Neural cell (in vitro differentiated cells): ENCODE results near the gene PRM1. TPM values are rescaled to one million over a fixed set of nuclear protein-coding genes. Genes with fewer than 3 reads are reported as not detected.

Experiments
- H2AFZ ChIP-seq: fragments of 200-600, 300-800 bp; sonication (generic), shearing (Covaris generic); 2 replicates; pipeline ENCODE4 v1.6.0; 2014; ENCODE audit warnings: low read depth, mild to moderate bottlenecking, antibody characterized with exemption, low read length, moderate library complexity
- H3F3A ChIP-seq: fragments of 200-600 bp; shearing (Covaris generic); 2 replicates; pipeline ENCODE4 v1.6.1; 2016; ENCODE audit warnings: mild to moderate bottlenecking, moderate library complexity, mixed read lengths, antibody characterized with exemption, low read length; ENCODE audit not compliant: insufficient read depth, poor library complexity, severe bottlenecking
- H3K27ac ChIP-seq: fragments of 200-600, 300-800 bp; sonication (generic), shearing (Covaris generic); 2 replicates; pipeline ENCODE4 v1.5.1; 2014; ENCODE audit warnings: mild to moderate bottlenecking, low read length, moderate library complexity
- H3K27me3 ChIP-seq: fragments of 300-800, 200-600 bp; sonication (generic), shearing (Covaris generic); 2 replicates; pipeline ENCODE4 v1.6.0; 2014; ENCODE audit warnings: mild to moderate bottlenecking, low read depth, low read length, moderate library complexity; ENCODE audit not compliant: insufficient read depth
- H3K36me3 ChIP-seq: fragments of 300-800, 200-600 bp; sonication (generic), shearing (Covaris generic); 2 replicates; pipeline ENCODE4 v1.5.1; 2014; ENCODE audit warnings: mild to moderate bottlenecking, antibody characterized with exemption, low read length, moderate library complexity; ENCODE audit not compliant: insufficient read depth
- H3K4me2 ChIP-seq: fragments of 300-800, 200-600 bp; sonication (generic), shearing (Covaris generic); 2 replicates; pipeline ENCODE4 v1.6.0; 2014; ENCODE audit warnings: mild to moderate bottlenecking, low read length
- H3K4me3 ChIP-seq: fragments of 300-800, 200-600 bp; sonication (generic), shearing (Covaris generic); 2 replicates; pipeline ENCODE4 v1.5.1; 2014; ENCODE audit warnings: mild to moderate bottlenecking, low read length, moderate library complexity
- H3K79me2 ChIP-seq: fragments of 200-600 bp; shearing (Covaris generic); replicated peaks from 2 replicates; pipeline ENCODE4 v1.6.0; 2014; ENCODE audit warnings: mild to moderate bottlenecking, low read length, moderate library complexity; ENCODE audit not compliant: insufficient read depth
- H3K9ac ChIP-seq: fragments of 300-800, 200-600 bp; sonication (generic), shearing (Covaris generic); 2 replicates; pipeline ENCODE4 v1.6.1; 2016; ENCODE audit warnings: mild to moderate bottlenecking, low read length, mixed read lengths
- H3K9me2 ChIP-seq: fragments of 200-600 bp; shearing (Covaris generic); 2 replicates; pipeline ENCODE4 v1.6.1; 2016; ENCODE audit warnings: mild to moderate bottlenecking, low read length, mixed read lengths; ENCODE audit not compliant: insufficient read depth
- H3K9me3 ChIP-seq: fragments of 200-600, 300-800 bp; sonication (generic), shearing (Covaris generic); 2 replicates; pipeline ENCODE4 v1.6.1; 2016; ENCODE audit warnings: mild to moderate bottlenecking, mixed run types, low read length, moderate library complexity, mixed read lengths
- H4K20me1 ChIP-seq: fragments of 200-600 bp; shearing (Covaris generic); 2 replicates; pipeline ENCODE4 v1.6.1; 2016; ENCODE audit warnings: mild to moderate bottlenecking, mixed run types; ENCODE audit not compliant: insufficient read depth
- CTCF ChIP-seq: fragments of 450-650 bp; IDR thresholded peaks from 2 replicates; pipeline ENCODE4 v1.5.1; 2014; ENCODE audit warnings: antibody characterized with exemption, mild to moderate bottlenecking, moderate library complexity; ENCODE audit not compliant: poor library complexity, severe bottlenecking
- EP300 ChIP-seq: fragments of 450-650 bp; conservative IDR thresholded peaks from 2 replicates; pipeline ENCODE4 v1.6.1; 2014; ENCODE audit warnings: antibody characterized with exemption, mild to moderate bottlenecking, moderate library complexity; ENCODE audit not compliant: poor library complexity, severe bottlenecking
- EZH2 ChIP-seq: fragments of 200-600, 300-800 bp; shearing (Covaris generic), sonication (generic); IDR thresholded peaks from 2 replicates; pipeline ENCODE4 v1.6.1; 2014; ENCODE audit warnings: antibody characterized with exemption, low read length, borderline replicate concordance, mild to moderate bottlenecking; ENCODE audit not compliant: insufficient read depth, poor library complexity, severe bottlenecking
- MXI1 ChIP-seq: fragments of 450-650 bp; conservative IDR thresholded peaks from 2 replicates; pipeline ENCODE4 v1.6.1; 2014; ENCODE audit warnings: antibody characterized with exemption, mild to moderate bottlenecking; ENCODE audit not compliant: poor library complexity, severe bottlenecking
- POLR2AphosphoS5 ChIP-seq: IDR thresholded peaks from 2 replicates; pipeline ENCODE4 v1.6.1; 2012
- RAD21 ChIP-seq: fragments of 450-650 bp; conservative IDR thresholded peaks from 2 replicates; pipeline ENCODE4 v1.6.1; 2014; ENCODE audit warnings: antibody characterized with exemption, mild to moderate bottlenecking, moderate library complexity
- REST ChIP-seq: IDR thresholded peaks from 2 replicates; pipeline ENCODE4 v1.6.1; 2012; ENCODE audit warnings: borderline replicate concordance
- SMC3 ChIP-seq: fragments of 450-650 bp; conservative IDR thresholded peaks from 2 replicates; pipeline ENCODE4 v1.6.1; 2014; ENCODE audit warnings: antibody characterized with exemption, mild to moderate bottlenecking, moderate library complexity; ENCODE audit not compliant: poor library complexity
- TAF1 ChIP-seq: IDR thresholded peaks from 2 replicates; pipeline ENCODE4 v1.6.1; 2012; ENCODE audit warnings: low read depth
- polyA plus RNA-seq: library from polyadenylated mRNA; depleted of rRNA; stranded (reverse); fragments of >200 nt; gene quantifications from 2 replicates; pipeline ENCODE4 v1.2.3, GENCODE V29; 2014

Gene PRM1
- polyA plus RNA-seq, 1 donor from 2014 or later = not detected

- no peak overlapping the region for H3K27ac ChIP-seq
- no peak for TF ChIP-seq TAF1
- no peak for TF ChIP-seq EZH2
- no peak for TF ChIP-seq MXI1
- no peak for TF ChIP-seq CTCF
- TF ChIP-seq SMC3 = no peak
- no peak for TF ChIP-seq RAD21
- no peak for TF ChIP-seq EP300
- TF ChIP-seq REST = no peak
- TF ChIP-seq POLR2AphosphoS5 = no peak
Measured at GRCh38 chr16:11245988-11246387, 35.1 kb downstream of the PRM1 start.

GRCh38 chr16:11245222-11245737, 35.9 kb downstream of the PRM1 start:
- H4K20me1 ChIP-seq = no peaks in the 10 kb centered on the region
- no peak overlapping the region for H3K4me2 ChIP-seq
- no peak overlapping the region for H3K4me3 ChIP-seq
- H3K79me2 ChIP-seq = no peaks in the 10 kb centered on the region
- no peak overlapping the region for H2AFZ ChIP-seq
- H3K36me3 ChIP-seq = no peaks in the 10 kb centered on the region
- H3K27me3 ChIP-seq = no peaks in the 10 kb centered on the region
- TF ChIP-seq CTCF = no peak
- H3K9me2 ChIP-seq = no peaks in the 10 kb centered on the region
- no peaks in the 10 kb centered on the region for H3F3A ChIP-seq
- H3K9me3 ChIP-seq = no peaks in the 10 kb centered on the region
- H3K27ac ChIP-seq = no peak overlapping the region
- no peak overlapping the region for H3K9ac ChIP-seq

More at GRCh38 chr16:11245988-11246387, 35.1 kb downstream of the PRM1 start:
- no peaks in the 10 kb centered on the region for H3K79me2 ChIP-seq
- H3K9me2 ChIP-seq = no peaks in the 10 kb centered on the region
- H3K9me3 ChIP-seq = no peaks in the 10 kb centered on the region
- no peak overlapping the region for H3K4me2 ChIP-seq
- no peak overlapping the region for H3K4me3 ChIP-seq
- no peaks in the 10 kb centered on the region for H4K20me1 ChIP-seq
- no peak overlapping the region for H2AFZ ChIP-seq
- H3K9ac ChIP-seq = no peak overlapping the region
- H3F3A ChIP-seq = no peaks in the 10 kb centered on the region
- no peaks in the 10 kb centered on the region for H3K27me3 ChIP-seq
- no peaks in the 10 kb centered on the region for H3K36me3 ChIP-seq
